Endothelial cell of umbilical vein (primary cell): Measurements from ENCODE around the gene MRPL4. TPM values are rescaled to one million over a fixed set of nuclear protein-coding genes. Genes with fewer than 3 reads are reported as not detected.

Source experiments
- BruUV-seq: library from RNA; stranded (reverse); fragments of 400-500 nt; replicated peaks from 2 replicates; lab custom pipeline; 2021; lab: Mats Ljungman, UMichigan
- CTCF ChIA-PET: fragments of 300-600, 350-600 bp; sonication (Branson Sonifier 250); formaldehyde crosslinking; loops from one replicate; lab custom pipeline; 2021; ENCODE audit warnings: antibody characterized with exemption, inconsistent platforms; lab: Charles Lee
- POLR2A ChIA-PET: fragments of 300-600, 350-600 bp; sonication (Branson Sonifier 250); formaldehyde crosslinking; loops from one replicate; lab custom pipeline; 2021; ENCODE audit warnings: antibody characterized with exemption, inconsistent platforms; lab: Charles Lee
- DNase-seq: peaks from one replicate; pipeline ENCODE4 v3.0.0-alpha.2; 2011; ENCODE audit warnings: low read depth, low spot score
- FAIRE-seq: peaks from 2 replicates; lab custom pipeline; 2011; peaks lifted over from hg19 to GRCh38; lab: Jason Lieb, UNC
- H2AFZ ChIP-seq: 2 replicates; pipeline ENCODE4 v1.6.0; 2012; ENCODE audit warnings: low read depth, low read length, control low read depth, inconsistent platforms
- H3K27ac ChIP-seq: 2 replicates; pipeline ENCODE4 v1.5.1; 2011; ENCODE audit warnings: low read depth, mild to moderate bottlenecking, control low read depth, low read length, moderate library complexity; ENCODE audit not compliant: insufficient read depth
- H3K27me3 ChIP-seq, 2 experiments: 2 replicates each; pipeline versions ENCODE4 v1.6.0 to v1.6.1; 2011; ENCODE audit warnings: low read length in 2 of 2, mixed read lengths in 1 of 2; ENCODE audit not compliant: control insufficient read depth in 2 of 2, insufficient read depth in 2 of 2
- H3K36me3 ChIP-seq, 2 experiments: 2 replicates in 1 of 2; 3 replicates in 1 of 2; pipeline ENCODE4 v1.5.1; 2011; ENCODE audit warnings: low read length in 2 of 2, mild to moderate bottlenecking in 1 of 2, moderate library complexity in 1 of 2; ENCODE audit not compliant: control insufficient read depth in 2 of 2, insufficient read depth in 2 of 2; ENCODE audit errors: extremely low read depth in 1 of 2
- H3K4me1 ChIP-seq: 3 replicates; pipeline ENCODE4 v1.5.1; 2011; ENCODE audit warnings: mild to moderate bottlenecking, low read length; ENCODE audit not compliant: control insufficient read depth, insufficient read depth; ENCODE audit errors: extremely low read depth
- H3K4me2 ChIP-seq: 2 replicates; pipeline ENCODE4 v1.6.1; 2011; ENCODE audit warnings: low read length, control low read depth, mixed read lengths; ENCODE audit not compliant: insufficient read depth
- H3K4me3 ChIP-seq, 3 experiments: fragments of 200-600 bp in 1 of 3; sonication (generic), shearing (Covaris generic) in 1 of 3; replicated peaks in 1 of 3; 2 replicates each; pipeline ENCODE4 v1.5.1; 2011 to 2016; ENCODE audit warnings: control low read depth in 3 of 3, low read length in 3 of 3, mild to moderate bottlenecking in 2 of 3, inconsistent platforms in 1 of 3, low read depth in 1 of 3, moderate library complexity in 1 of 3; ENCODE audit not compliant: insufficient read depth in 1 of 3
- H3K79me2 ChIP-seq: 2 replicates; pipeline ENCODE4 v1.6.0; 2012; ENCODE audit warnings: low read length, inconsistent platforms; ENCODE audit not compliant: control insufficient read depth, insufficient read depth
- H3K9ac ChIP-seq: replicated peaks from 2 replicates; pipeline ENCODE3; 2011; ENCODE audit warnings: low read length, control low read depth; ENCODE audit not compliant: insufficient read depth; ENCODE audit errors: extremely low read depth
- H3K9me1 ChIP-seq: replicated peaks from 3 replicates; pipeline ENCODE4 v1.6.0; 2011; ENCODE audit warnings: mild to moderate bottlenecking, low read length; ENCODE audit not compliant: control insufficient read depth, insufficient read depth; ENCODE audit errors: extremely low read depth
- H3K9me3 ChIP-seq: replicated peaks from 2 replicates; pipeline ENCODE4 v1.5.1; 2012; ENCODE audit warnings: low read length, inconsistent platforms; ENCODE audit not compliant: control insufficient read depth, insufficient read depth
- H4K20me1 ChIP-seq: replicated peaks from 2 replicates; pipeline ENCODE3; 2011; ENCODE audit warnings: mild to moderate bottlenecking, low read length; ENCODE audit not compliant: control insufficient read depth, insufficient read depth; ENCODE audit errors: extremely low read depth
- CTCF ChIP-seq, 2 donors: IDR thresholded peaks; 1 replicate in 1 of 2; 2 replicates in 1 of 2; pipeline ENCODE4 v1.5.1; 2011; ENCODE audit warnings: low read length in 2 of 2, mild to moderate bottlenecking in 2 of 2, moderate library complexity in 2 of 2, control low read depth in 1 of 2, inconsistent platforms in 1 of 2, low read depth in 1 of 2; ENCODE audit not compliant: insufficient read depth in 1 of 2; ENCODE audit errors: extremely low read depth in 1 of 2
- EZH2 ChIP-seq: IDR thresholded peaks from 2 replicates; pipeline ENCODE4 v1.6.1; 2012; ENCODE audit warnings: borderline replicate concordance, low read depth, mild to moderate bottlenecking, moderate library complexity, low read length, inconsistent platforms; ENCODE audit not compliant: severe bottlenecking
- FOS ChIP-seq: IDR thresholded peaks from 2 replicates; pipeline ENCODE4 v1.6.1; 2011; ENCODE audit warnings: mild to moderate bottlenecking, low read length, moderate library complexity, borderline replicate concordance; ENCODE audit not compliant: insufficient read depth
- GATA2 ChIP-seq: IDR thresholded peaks from 2 replicates; pipeline ENCODE4 v1.7.0; 2011; ENCODE audit warnings: low read depth, mild to moderate bottlenecking, moderate library complexity, mixed read lengths, low read length; ENCODE audit not compliant: insufficient read length, insufficient read depth
- MAX ChIP-seq: IDR thresholded peaks from 2 replicates; pipeline ENCODE4 v1.6.1; 2011; ENCODE audit not compliant: insufficient read depth, insufficient read length
- POLR2AphosphoS5 ChIP-seq: IDR thresholded peaks from 2 replicates; pipeline ENCODE4 v1.6.1; 2012; ENCODE audit warnings: low read depth, mild to moderate bottlenecking, control low read depth, low read length, moderate library complexity; ENCODE audit not compliant: insufficient read depth
- dilution Hi-C: fragments of 300-500 bp; cut with MboI; formaldehyde crosslinking; loops from one replicate; pipeline ENCODE4 v1.15.0; 2019; ENCODE audit warnings: low sequenced_read_pairs; ENCODE audit not compliant: extremely low pct_ligation_motif_present
- intact Hi-C: fragments of 100-400 bp; cut with micrococcal nuclease; formaldehyde crosslinking; loops from one replicate; pipeline ENCODE4 v1.10.0; 2022
- polyA plus RNA-seq, 4 experiments: library from polyadenylated mRNA; depleted of rRNA in 3 of 4; stranded (reverse) in 3 of 4; unstranded in 1 of 4; fragments of >200 nt; gene quantifications; 2 replicates each; pipeline versions ENCODE4 v1.2.1 to v1.2.3, GENCODE V29; 2011 to 2012; ENCODE audit warnings: missing spikeins in 1 of 4
- total RNA-seq: library from RNA; stranded (reverse); gene quantifications from 2 replicates; pipeline ENCODE4 v1.2.3, GENCODE V29; 2021

Gene MRPL4
- total and polyA plus RNA-seq, 2 donors (not counting 3 experiments of a cell fraction or from before 2014, with no cell fraction given) = 70.4 to 118 TPM

GRCh38 chr19:10259162-10259905, 7.3 kb downstream of the MRPL4 start:
- Histone ChIP-seq H3K9ac (no peak overlapping the region), H3K9me1 (no peaks in the 10 kb centered on the region), H3K27me3 (no peaks in the 10 kb centered on the region), H3K36me3 (peaks cover 6 to 18% of the 10 kb centered on the region in 2 experiments), H2AFZ (no peak overlapping the region), H4K20me1 (no peaks in the 10 kb centered on the region), H3K4me2 (no peak overlapping the region), H3K79me2 (peaks cover under 1% of the 10 kb centered on the region), H3K9me3 (no peaks in the 10 kb centered on the region), H3K4me3 (no peak overlapping the region), H3K27ac (no peak overlapping the region), H3K4me1 (no peaks in the 10 kb centered on the region)
- CTCF ChIA-PET = interaction anchor here (0.6 to 10.0 kb wide), 53 partner anchors 9 to 339 kb away, joined by 3 to 606 read pairs (median 5); partner anchors contain the start of genes CDC37, COL5A3, FDX2 and ICAM1
- POLR2A ChIA-PET = interaction anchor here (0.6 to 2.0 kb wide), 4 partner anchors 126 to 142 kb away, joined by 3 to 13 read pairs (median 6); no protein-coding TSS in a partner anchor
- intact Hi-C loops = loop anchor here (1.0 kb wide), 2 partner anchors 9 to 130 kb away; no protein-coding TSS in a partner anchor
- peak; percentile 79 for DNase-seq
- peak; percentile 80 for FAIRE-seq
- TF ChIP-seq POLR2AphosphoS5 (no peak), FOS (no peak), CTCF (IDR thresholded peaks at IDR 0.05; ENCODE audit: extremely low read depth in 1 of 2, insufficient read depth in 1 of 2, low read depth in 1 of 2, low read length in 2 of 2) (peak; percentile 63 to 80), EZH2 (no peak), MAX (no peak), GATA2 (no peak)
- no TSS peak for BruUV-seq
- dilution Hi-C loops = no loop called here
